Measurements from ENCODE around the gene SPAG16. TPM values are rescaled to one million over a fixed set of nuclear protein-coding genes. Genes with fewer than 3 reads are reported as not detected.

Gene SPAG16
- total RNA-seq, 1 experiment from 2014 or later: 17.3 TPM

GRCh38 chr2:213266421-213266820 lies 17.8 kb upstream of the SPAG16 start:
- H3K27ac Mint-ChIP-seq: 0 out of 7 replicates have a peak overlapping the region, but pooled peaks of 2 of the 3 experiments have one; percentile 36 to 72
- WGBS (ENCODE audit: extremely low coverage, insufficient read length, low lambda C conversion rate): no CpG with 5 or more reads among the region's 2 CpGs
- no peak overlapping the region for H3K23ac ChIP-seq (ENCODE audit: insufficient read length, low read depth, low read length)

More at GRCh38 chr2:213266421-213266820, 17.8 kb upstream of the SPAG16 start:
- no peak overlapping the region for H2BK15ac ChIP-seq (ENCODE audit: low read depth, low read length)
- no peak overlapping the region for H3K4me3 Mint-ChIP-seq
- no peak for DNase-seq
- H3K79me2 ChIP-seq (ENCODE audit: insufficient read depth, low read length): no peaks in the 10 kb centered on the region
- H3T11ph ChIP-seq (ENCODE audit: low read length): no peak overlapping the region
- H3K36me3 Mint-ChIP-seq (ENCODE audit: insufficient read depth in 1 of 3, low read depth in 3 of 3): no peaks in the 10 kb centered on the region
- no peaks in the 10 kb centered on the region for H3K23me2 ChIP-seq (ENCODE audit: insufficient read length, low read depth, low read length, poor library complexity, severe bottlenecking)
- no peak overlapping the region for H2BK120ac ChIP-seq (ENCODE audit: low read depth, low read length, poor library complexity, severe bottlenecking)
- no peak overlapping the region for H2BK20ac ChIP-seq (ENCODE audit: low read depth, low read length, poor library complexity, severe bottlenecking)
- no peak overlapping the region for H3K18ac ChIP-seq (ENCODE audit: insufficient read length, low read depth, low read length)
- H2BK5ac ChIP-seq (ENCODE audit: insufficient read length, low read length): no peak overlapping the region
- no peak overlapping the region for H4K8ac ChIP-seq (replicated peaks; ENCODE audit: insufficient read length, low read depth, low read length)
- H4K20me1 ChIP-seq (ENCODE audit: control insufficient read depth, insufficient read depth, insufficient read length): no peaks in the 10 kb centered on the region
- no peak overlapping the region for H3K56ac ChIP-seq (ENCODE audit: insufficient read length, low read depth, low read length)
- no peak overlapping the region for H2AK5ac ChIP-seq (ENCODE audit: insufficient read length, low read length)
- no peak overlapping the region for H3K4ac ChIP-seq (ENCODE audit: low read depth, low read length)
- H3K4me1 ChIP-seq (ENCODE audit: insufficient read depth, low read length): no peaks in the 10 kb centered on the region
- H3K4me1 Mint-ChIP-seq: no peaks in the 10 kb centered on the region
- H2AFZ ChIP-seq (ENCODE audit: low read length): no peak overlapping the region
- no peak overlapping the region for H3K27ac ChIP-seq (ENCODE audit: insufficient read length, low read depth, low read length)
- no peak overlapping the region for H3K14ac ChIP-seq (ENCODE audit: insufficient read depth, low read length)
- no peaks in the 10 kb centered on the region for H3K27me3 ChIP-seq (ENCODE audit: insufficient read depth, low read length)
- H3K79me1 ChIP-seq (ENCODE audit: insufficient read depth, low read depth, low read length, poor library complexity, severe bottlenecking): no peaks in the 10 kb centered on the region
- H3K9ac ChIP-seq (ENCODE audit: extremely low read depth, insufficient read length, low read length): no peak overlapping the region
- H3K27me3 Mint-ChIP-seq (ENCODE audit: low read depth): no peaks in the 10 kb centered on the region
- no peaks in the 10 kb centered on the region for H3K9me3 Mint-ChIP-seq
- no peak overlapping the region for H4K5ac ChIP-seq (ENCODE audit: insufficient read length, low read depth, low read length)
- H2BK12ac ChIP-seq (ENCODE audit: insufficient read length, low read depth, low read length): no peak overlapping the region
- no peaks in the 10 kb centered on the region for H3K9me3 ChIP-seq (ENCODE audit: control insufficient read depth, low read depth, low read length)
- no peak overlapping the region for H4K91ac ChIP-seq (ENCODE audit: insufficient read length, low read depth, low read length)
- no peak for TF ChIP-seq CTCF (conservative IDR thresholded peaks at IDR 0.05)
- H3K4me2 ChIP-seq (ENCODE audit: insufficient read depth, insufficient read length, low read length): no peak overlapping the region

Measured in H9 (cell line).